22Rv1 (cell line): ENCODE measurements around the gene DCXR.

Experiments
- H3K27ac ChIP-seq: fragments of 450-650 bp; 2 replicates; pipeline ENCODE4 v1.5.1; 2017
- CTCF ChIP-seq: fragments of 450-650 bp; IDR thresholded peaks from 2 replicates; pipeline ENCODE4 v1.5.1; 2017; ENCODE audit warnings: mild to moderate bottlenecking
- ZFX ChIP-seq: fragments of 450-650 bp; IDR thresholded peaks from 2 replicates; pipeline ENCODE4 v1.6.1; 2017; ENCODE audit warnings: antibody characterized with exemption, borderline replicate concordance

Gene DCXR

DNA sequence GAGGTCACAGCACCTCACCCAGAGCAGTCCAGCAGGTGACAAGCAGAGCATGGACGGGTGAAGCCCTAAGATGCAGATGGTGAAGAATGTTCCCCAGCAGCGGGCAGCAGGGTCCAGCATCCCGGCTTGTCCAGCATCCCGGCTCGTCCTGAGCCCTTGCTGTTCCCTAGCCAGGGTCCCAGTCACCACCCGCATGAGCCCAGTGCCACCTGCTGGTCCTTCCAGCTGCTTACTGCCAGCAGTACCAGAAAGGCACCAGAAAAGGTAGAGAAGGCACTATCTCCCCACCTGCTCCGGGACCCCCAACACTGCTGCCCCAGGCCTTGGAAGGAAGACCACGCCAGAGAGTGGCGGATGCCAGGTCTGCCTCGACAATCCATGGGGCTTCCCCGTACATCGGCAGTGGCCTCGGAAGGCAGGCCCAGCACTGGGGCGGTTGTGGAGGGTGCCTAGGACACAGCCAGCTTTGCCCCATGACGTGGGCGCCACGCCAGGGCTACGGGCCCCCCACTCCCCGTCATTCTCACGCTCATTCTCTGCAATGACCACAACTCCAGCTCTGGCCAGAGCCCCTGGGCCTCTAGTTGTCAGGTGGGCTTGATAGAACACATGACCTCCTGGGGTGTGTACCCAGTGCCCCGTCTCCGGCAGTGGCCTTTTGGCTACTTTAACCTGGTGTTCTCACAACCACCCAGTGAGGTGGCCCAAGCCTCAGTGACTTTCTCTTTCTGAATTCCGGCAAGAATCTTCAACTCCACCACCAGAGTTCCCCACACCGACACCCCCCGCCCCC, 16.2 kb downstream of the DCXR start:
- peak overlapping the region; percentile 93 for H3K27ac ChIP-seq
- TF ChIP-seq ZFX = no peak
- peak; percentile 58 for TF ChIP-seq CTCF

DNA sequence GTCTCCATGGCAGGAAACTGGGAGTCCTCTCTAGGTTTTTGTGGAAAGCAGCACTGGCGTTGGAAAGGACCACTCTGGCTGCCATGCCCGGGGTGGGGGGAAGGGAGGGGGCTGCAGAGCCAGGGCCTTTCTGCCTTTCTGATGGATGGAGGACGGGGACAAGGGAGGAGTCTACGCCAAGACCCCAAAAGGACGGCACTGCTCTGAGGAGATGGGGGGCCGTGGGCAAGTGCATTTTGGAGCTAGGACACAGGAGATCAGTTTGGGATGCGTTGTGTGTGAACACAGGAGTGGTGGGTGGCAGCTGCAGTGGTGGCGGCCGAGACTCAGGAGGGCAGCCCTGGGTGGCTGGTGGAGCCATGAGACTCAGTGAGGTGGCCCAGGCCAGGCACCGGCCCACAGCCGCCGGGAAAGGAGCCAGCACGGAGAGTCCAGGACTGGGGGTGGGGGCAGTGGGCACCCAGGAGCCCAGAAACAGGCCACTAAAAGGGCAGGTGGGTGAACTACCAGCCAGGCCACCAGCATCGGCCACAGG, 16.9 kb downstream of the DCXR start:
- TF ChIP-seq CTCF (no peak), ZFX (no peak)

DNA sequence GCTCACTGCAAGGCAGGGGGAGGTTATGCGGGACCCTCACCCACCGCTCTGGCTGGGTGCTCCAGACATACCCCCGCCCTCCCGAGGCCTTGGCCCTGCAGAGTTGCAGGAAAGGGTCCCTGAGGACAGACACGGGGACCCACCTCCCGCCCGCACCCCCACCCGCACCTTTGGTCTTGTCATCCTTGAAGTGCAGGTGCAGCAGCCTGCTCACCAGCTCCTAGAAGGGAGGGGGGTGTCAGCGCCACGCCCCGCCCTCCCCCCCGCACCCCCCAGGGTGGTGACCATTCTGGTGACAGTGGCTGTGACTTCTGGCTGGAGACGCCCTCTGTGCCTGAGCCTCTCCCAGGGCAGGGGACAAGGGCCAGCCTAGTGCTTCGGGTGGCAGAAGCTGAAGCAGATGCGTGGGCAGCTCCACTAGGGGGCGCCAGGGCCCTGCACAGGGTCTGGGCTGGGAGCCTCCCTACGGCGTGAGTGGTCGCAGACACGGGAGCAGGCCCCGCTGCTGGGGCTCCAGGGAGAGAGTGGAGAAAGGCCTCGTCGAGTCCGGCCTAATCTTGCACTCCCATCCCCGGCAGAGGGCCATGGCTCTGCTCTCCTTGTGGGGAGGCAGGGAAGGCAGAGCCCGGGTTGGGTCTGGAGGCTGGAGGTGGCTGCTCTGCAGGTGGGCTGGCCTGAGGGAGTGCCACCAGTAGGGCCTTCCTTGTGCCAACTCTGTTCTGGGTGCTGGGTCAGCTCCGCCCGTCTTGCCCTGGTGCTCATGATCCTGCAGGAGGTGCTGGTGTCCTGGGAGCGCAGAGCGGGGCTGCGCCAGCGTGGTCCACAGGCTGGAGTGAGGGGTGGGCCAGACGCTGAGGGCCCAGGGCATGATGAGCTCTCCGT, 17.6 kb downstream of the DCXR start:
- peak overlapping the region; percentile 93 for H3K27ac ChIP-seq
- peak; percentile 94 for TF ChIP-seq CTCF
- TF ChIP-seq ZFX = no peak

More for the DNA sequence above, 16.9 kb downstream of the DCXR start:
- H3K27ac ChIP-seq = peak overlapping the region; percentile 93

GRCh38 chr17:82018989-82019689, 18.4 kb downstream of the DCXR start:
- TF ChIP-seq ZFX = no peak
- TF ChIP-seq CTCF = no peak
- H3K27ac ChIP-seq = peak overlapping the region; percentile 93

- TF ChIP-seq ZFX (no peak), CTCF (no peak)
- H3K27ac ChIP-seq = peak overlapping the region; percentile 49
These were observed 19.1 kb downstream of the DCXR start for GRCh38 chr17:82018152-82018988.

DNA sequence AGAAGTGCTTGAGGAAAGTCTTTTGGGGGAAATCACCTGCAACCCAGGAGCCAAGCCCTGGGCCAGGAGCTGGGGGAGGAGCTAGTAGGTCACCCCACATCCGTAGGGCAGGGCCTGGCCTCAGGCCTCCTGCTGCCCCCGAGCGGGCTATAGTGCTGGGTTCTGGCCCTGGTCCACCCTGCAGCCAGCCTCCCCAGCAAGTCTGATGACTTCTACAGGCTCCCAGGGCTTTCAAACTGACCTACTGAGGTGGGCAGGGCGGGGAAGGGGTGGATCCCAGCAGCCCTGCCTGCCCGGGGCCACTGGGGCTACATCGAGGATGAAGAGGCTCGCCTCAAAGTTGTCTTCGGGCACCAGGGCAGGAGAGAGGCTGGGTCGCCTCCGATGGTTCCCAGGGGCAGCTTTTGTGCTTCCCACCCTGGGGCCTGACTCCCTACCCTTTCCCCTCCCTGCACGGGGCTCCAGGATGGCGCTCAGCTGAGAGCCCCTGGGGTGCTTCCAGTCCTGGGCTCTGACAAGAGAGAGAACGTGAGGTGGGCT, 19.8 kb downstream of the DCXR start:
- TF ChIP-seq ZFX = no peak
- TF ChIP-seq CTCF = no peak
- H3K27ac ChIP-seq = peak overlapping the region; percentile 49
